ENCODE results near the gene PGM5. TPM values are rescaled to one million over a fixed set of nuclear protein-coding genes. Genes with fewer than 3 reads are reported as not detected.

PGM5 gene
- total RNA-seq, 1 experiment from 2014 or later, result 75.5 TPM

DNA sequence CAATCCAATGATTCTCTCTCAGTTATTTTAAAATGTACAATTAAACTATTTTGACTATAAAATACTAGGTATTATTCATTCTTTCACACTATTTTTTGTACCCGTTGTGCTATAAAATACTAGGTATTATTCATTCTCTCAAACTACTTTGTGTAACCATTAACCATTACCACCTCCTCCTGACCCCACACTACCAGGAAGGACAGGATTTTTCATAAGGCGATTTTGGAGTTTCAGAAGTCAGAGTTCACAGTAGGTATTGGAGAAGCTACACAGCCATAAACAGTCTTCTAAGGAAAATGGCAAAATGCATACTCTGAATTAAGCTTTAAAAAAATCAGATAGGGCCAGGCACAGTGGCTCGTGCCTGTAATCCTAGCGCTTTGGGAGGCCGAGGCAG lies 219.4 kb downstream of the PGM5 start:
- ATAC-seq, result no peak
- Histone ChIP-seq H3K27me3 (ENCODE audit: low read length) (no peaks in the 10 kb centered on the region), H3F3A (ENCODE audit: low read length, unreplicated experiment) (no peaks in the 10 kb centered on the region), H3K4me2 (ENCODE audit: low read length) (no peak overlapping the region), H3K9me3 (ENCODE audit: low read length) (no peaks in the 10 kb centered on the region), H3K4me1 (ENCODE audit: insufficient read depth, low read length) (no peaks in the 10 kb centered on the region), H3K27ac (ENCODE audit: low read length) (no peak overlapping the region), H4K20me1 (ENCODE audit: low read length) (no peaks in the 10 kb centered on the region), H3K4me3 (ENCODE audit: low read length) (no peak overlapping the region), H3K79me2 (ENCODE audit: low read length) (no peaks in the 10 kb centered on the region), H3K36me3 (ENCODE audit: low read depth, low read length) (no peaks in the 10 kb centered on the region), H3K9ac (ENCODE audit: low read length) (no peak overlapping the region), H2AFZ (ENCODE audit: low read length) (no peak overlapping the region), H3K9me2 (replicated peaks; ENCODE audit: low read length) (no peaks in the 10 kb centered on the region)
- intact Hi-C loops (cut with micrococcal nuclease), result no loop called here
- TF ChIP-seq EZH2 (IDR thresholded peaks at IDR 0.05; ENCODE audit: low read length, unreplicated experiment) (no peak), EZH2phosphoT487 (IDR thresholded peaks at IDR 0.05; ENCODE audit: borderline replicate concordance, low read length) (no peak)
- TF ChIP-seq, protein P1, sequence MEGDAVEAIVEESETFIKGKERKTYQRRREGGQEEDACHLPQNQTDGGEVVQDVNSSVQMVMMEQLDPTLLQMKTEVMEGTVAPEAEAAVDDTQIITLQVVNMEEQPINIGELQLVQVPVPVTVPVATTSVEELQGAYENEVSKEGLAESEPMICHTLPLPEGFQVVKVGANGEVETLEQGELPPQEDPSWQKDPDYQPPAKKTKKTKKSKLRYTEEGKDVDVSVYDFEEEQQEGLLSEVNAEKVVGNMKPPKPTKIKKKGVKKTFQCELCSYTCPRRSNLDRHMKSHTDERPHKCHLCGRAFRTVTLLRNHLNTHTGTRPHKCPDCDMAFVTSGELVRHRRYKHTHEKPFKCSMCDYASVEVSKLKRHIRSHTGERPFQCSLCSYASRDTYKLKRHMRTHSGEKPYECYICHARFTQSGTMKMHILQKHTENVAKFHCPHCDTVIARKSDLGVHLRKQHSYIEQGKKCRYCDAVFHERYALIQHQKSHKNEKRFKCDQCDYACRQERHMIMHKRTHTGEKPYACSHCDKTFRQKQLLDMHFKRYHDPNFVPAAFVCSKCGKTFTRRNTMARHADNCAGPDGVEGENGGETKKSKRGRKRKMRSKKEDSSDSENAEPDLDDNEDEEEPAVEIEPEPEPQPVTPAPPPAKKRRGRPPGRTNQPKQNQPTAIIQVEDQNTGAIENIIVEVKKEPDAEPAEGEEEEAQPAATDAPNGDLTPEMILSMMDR (conservative IDR thresholded peaks at IDR 0.05; ENCODE audit: low read depth, low read length), result no peak
- CTCF ChIA-PET, result no interaction called here
- no peak for DNase-seq
- no TSS peak for BruUV-seq (replicated peaks)
- POLR2A ChIA-PET (ENCODE audit: unreplicated experiment), result no interaction called here

DNA sequence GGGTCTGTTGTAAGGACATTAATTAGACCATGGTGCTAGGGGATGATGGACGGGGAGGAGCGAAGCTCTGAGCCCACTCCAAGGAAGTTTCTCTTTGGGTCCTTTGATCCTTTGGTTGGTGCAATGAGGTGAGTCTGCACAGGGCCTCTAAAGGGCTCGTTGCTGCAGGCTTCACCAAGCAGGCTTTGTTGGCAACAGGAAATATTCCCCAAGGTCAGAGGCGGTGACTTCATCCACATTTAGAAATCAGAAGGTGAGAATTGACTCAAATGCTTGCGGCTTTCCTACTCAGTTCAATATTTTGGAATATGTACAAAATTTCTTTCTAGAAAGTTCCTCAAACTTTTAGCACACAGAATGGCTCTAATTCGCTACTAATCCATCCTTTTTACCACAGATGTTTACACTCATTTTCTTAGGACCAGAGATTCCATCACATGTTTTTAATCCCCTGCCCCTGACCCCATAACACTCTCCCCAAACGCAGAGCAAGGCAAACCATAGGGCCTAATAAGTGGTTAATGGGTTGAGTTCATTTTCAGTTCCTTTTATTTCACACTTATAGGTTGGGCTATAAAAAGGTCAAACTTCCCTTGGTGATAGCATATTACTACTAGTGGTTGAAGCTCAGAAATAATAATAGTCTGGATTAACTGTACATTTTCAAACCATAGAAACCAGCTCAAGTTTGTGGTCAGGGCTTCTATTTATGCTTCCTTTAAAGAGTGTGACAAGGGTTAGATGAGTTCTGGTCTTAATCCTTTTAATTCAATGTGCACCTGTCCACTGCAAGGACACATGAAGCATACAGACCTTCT lies 221.6 kb downstream of the PGM5 start:
- TF ChIP-seq EZH2phosphoT487 (IDR thresholded peaks at IDR 0.05; ENCODE audit: borderline replicate concordance, low read length), result no peak
- TF ChIP-seq, protein P1 (conservative IDR thresholded peaks at IDR 0.05; ENCODE audit: low read depth, low read length), result no peak
- no peak for TF ChIP-seq EZH2 (IDR thresholded peaks at IDR 0.05; ENCODE audit: low read length, unreplicated experiment)
- H3K36me3 ChIP-seq (ENCODE audit: low read depth, low read length), result no peaks in the 10 kb centered on the region
- H3F3A ChIP-seq (ENCODE audit: low read length, unreplicated experiment), result no peaks in the 10 kb centered on the region
- no peak for ATAC-seq
- intact Hi-C loops (cut with micrococcal nuclease), result no loop called here
- no TSS peak for BruUV-seq (replicated peaks)
- CTCF ChIA-PET, result no interaction called here
- H3K4me2 ChIP-seq (ENCODE audit: low read length), result no peak overlapping the region
- no peaks in the 10 kb centered on the region for H3K9me2 ChIP-seq (replicated peaks; ENCODE audit: low read length)
- DNase-seq, result no peak
- no peaks in the 10 kb centered on the region for H3K79me2 ChIP-seq (ENCODE audit: low read length)
- H2AFZ ChIP-seq (ENCODE audit: low read length), result no peak overlapping the region
- no peaks in the 10 kb centered on the region for H4K20me1 ChIP-seq (ENCODE audit: low read length)
- POLR2A ChIA-PET (ENCODE audit: unreplicated experiment), result no interaction called here
- H3K27me3 ChIP-seq (ENCODE audit: low read length), result no peaks in the 10 kb centered on the region
- no peak overlapping the region for H3K4me3 ChIP-seq (ENCODE audit: low read length)
- H3K27ac ChIP-seq (ENCODE audit: low read length), result no peak overlapping the region
- no peaks in the 10 kb centered on the region for H3K9me3 ChIP-seq (ENCODE audit: low read length)
- no peak overlapping the region for H3K9ac ChIP-seq (ENCODE audit: low read length)
- H3K4me1 ChIP-seq (ENCODE audit: insufficient read depth, low read length), result no peaks in the 10 kb centered on the region

Other genes starting within 250 kb of the PGM5 start
- 108 and 128 TPM in 2 replicates for gene ZNG1C, start 114.6 kb upstream of the PGM5 start, total RNA-seq (2014; rRNA removed)
- gene FOXD4L3, start 53.7 kb upstream of the PGM5 start, total RNA-seq (2014; rRNA removed), result not detected in 2 replicates
- not detected in 2 replicates for gene TMEM252, start 184.3 kb downstream of the PGM5 start, total RNA-seq (2014; rRNA removed)

Data from PC-3 (cell line).